ENCODE results near the gene PRR5L.

- TF ChIP-seq EP300 (IDR thresholded peaks at IDR 0.05) (no peak), CTCF (IDR thresholded peaks at IDR 0.05) (no peak), POLR2A (IDR thresholded peaks at IDR 0.05) (no peak)
Measured at GRCh38 chr11:36485298-36486002, 189.4 kb downstream of the PRR5L start.

All from ovary (tissue), 3 donors.